ENCODE data around the gene NAALADL1.
"Not testable (repeated sequence)": the region's sequence is repeated elsewhere in the genome, so short reads cannot be mapped to it uniquely, and the experiment has no call there.

The NAALADL1 gene

DNA sequence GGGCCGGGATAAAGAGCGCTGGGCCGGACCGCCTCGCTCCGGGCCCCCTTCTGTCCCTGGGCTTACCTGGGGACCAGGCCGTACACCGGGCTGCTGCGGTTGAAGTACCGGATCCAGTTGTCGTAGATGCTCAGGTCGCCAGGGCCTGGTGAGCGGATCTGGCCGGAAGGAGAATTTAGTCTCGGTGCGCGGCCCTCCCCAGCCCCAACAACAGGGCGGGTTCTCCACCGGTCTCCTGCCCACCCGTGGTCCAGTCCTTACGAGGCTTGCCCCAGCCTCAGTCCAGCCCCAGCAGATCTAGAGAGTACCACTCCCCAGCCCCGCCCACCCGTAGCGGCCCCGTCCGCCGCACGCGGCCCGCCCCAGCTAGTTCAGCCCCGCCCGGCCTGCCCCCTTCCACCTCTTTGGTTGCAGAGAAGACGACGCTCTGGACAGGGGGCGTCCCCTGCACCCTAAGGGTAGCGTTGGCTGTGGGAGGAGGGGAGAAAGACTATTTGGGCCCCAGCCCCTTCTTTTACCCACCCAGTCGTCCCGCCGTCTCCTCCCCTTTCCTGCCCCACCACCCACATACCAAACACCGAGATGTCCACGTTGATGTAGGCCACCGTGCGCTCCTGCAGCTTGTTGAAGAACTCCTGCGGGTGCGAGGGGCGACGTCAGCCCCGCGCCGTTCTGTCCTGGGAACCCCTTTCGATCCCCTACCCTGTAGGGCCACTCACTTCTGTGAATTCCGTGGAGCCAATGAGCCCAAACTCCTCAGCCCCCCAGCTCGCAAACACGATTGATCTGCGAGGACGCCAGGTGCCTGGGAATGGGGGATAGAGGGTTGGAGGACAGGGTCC lies 10.6 kb downstream of the NAALADL1 start:
- DNase-seq (ENCODE audit: low read depth in 2 of 2): no peak

GRCh38 chr11:65045728-65046127 lies 12.6 kb downstream of the NAALADL1 start:
- no peak for DNase-seq (ENCODE audit: low read depth in 2 of 2)

GRCh38 chr11:65045061-65045460 lies 13.3 kb downstream of the NAALADL1 start:
- no peak for DNase-seq (ENCODE audit: low read depth in 2 of 2)

DNA sequence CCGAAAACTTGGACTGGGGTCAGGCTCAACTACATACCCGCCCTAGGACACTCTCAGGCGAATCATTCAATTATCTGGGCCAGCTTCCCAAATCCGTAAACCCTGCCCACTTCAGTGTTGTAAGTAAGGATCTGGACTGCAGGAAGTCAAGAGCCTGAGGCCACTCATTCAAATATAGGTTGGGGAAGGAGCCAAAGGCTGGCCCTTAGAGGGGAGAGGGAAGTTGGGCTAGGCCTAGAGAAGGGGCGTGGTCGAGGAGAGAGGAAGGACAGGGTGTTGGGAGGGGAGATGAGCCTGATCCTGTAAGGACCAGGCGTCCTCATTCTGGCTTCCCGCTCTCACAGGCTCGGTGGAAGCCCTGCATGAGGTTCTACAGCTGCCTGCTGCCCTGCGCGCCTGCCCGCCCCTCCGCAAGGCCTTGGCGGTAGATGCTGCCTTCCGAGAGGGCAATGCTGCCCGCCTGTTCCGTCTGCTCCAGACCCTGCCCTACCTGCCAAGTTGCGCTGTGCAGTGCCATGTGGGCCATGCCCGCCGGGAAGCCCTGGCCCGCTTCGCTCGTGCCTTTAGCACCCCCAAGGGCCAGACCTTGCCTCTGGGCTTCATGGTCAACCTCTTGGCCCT lies 14.4 kb downstream of the NAALADL1 start:
- no peak for DNase-seq (ENCODE audit: low read depth in 2 of 2)

DNA sequence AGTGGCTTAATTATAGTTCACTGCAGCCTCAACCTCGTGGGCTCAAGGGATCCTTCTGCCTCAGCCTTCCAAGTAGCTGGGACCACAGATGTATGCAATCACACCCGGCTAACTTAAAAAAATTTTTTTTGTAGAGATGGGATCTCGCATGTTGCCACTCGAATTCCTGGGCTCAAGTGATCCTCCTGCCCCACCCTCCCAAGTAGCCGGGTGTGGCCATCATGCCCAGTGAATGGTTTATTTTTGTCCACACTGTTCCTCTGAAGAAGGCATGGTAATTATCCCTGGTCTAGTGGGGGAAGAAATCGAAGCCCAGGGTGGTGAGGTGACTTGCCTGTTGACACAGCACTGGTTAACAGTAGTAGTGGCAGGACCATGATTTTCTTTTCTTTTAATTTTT lies 15.5 kb downstream of the NAALADL1 start:
- DNase-seq (ENCODE audit: low read depth in 2 of 2): no peak

- peak; percentile 62 to 71 for DNase-seq (ENCODE audit: low read depth in 2 of 2)
Measured at GRCh38 chr11:65040847-65041622, 17.3 kb downstream of the NAALADL1 start, which contains the start of gene SAC3D1. TSS of gene SAC3D1 (plus strand) at chr11:65041210. CDS start at chr11:65041293, 83 bp downstream.

- DNase-seq (ENCODE audit: low read depth in 2 of 2): no peak
Measured at GRCh38 chr11:65040520-65040846, 17.9 kb downstream of the NAALADL1 start.

GRCh38 chr11:65036931-65037330 lies 21.4 kb downstream of the NAALADL1 start:
- DNase-seq (ENCODE audit: low read depth in 2 of 2): no peak

GRCh38 chr11:65035579-65035978 lies 22.8 kb downstream of the NAALADL1 start:
- no peak for DNase-seq (ENCODE audit: low read depth in 2 of 2)

GRCh38 chr11:65034423-65034822 lies 23.9 kb downstream of the NAALADL1 start:
- DNase-seq (ENCODE audit: low read depth in 2 of 2): no peak

DNA sequence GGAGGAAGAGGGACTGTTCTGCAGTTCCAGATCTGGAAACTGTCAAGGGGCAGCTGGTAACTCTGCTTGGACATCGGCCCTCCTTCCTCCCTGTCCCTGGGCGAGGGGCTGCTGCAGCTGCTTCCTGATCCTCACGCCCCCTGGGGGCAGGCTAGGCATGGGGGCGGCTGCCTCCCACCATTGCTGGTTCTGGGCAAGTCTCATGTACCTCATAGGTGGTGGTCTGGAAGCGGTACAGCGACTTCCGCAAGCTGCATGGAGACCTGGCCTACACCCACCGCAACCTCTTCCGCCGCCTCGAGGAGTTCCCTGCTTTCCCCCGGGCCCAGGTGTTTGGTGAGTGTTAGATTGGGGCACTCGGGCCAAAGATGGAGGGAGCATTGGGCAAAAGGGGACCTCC lies 26.1 kb downstream of the NAALADL1 start:
- DNase-seq (ENCODE audit: low read depth in 2 of 2): no peak

DNA sequence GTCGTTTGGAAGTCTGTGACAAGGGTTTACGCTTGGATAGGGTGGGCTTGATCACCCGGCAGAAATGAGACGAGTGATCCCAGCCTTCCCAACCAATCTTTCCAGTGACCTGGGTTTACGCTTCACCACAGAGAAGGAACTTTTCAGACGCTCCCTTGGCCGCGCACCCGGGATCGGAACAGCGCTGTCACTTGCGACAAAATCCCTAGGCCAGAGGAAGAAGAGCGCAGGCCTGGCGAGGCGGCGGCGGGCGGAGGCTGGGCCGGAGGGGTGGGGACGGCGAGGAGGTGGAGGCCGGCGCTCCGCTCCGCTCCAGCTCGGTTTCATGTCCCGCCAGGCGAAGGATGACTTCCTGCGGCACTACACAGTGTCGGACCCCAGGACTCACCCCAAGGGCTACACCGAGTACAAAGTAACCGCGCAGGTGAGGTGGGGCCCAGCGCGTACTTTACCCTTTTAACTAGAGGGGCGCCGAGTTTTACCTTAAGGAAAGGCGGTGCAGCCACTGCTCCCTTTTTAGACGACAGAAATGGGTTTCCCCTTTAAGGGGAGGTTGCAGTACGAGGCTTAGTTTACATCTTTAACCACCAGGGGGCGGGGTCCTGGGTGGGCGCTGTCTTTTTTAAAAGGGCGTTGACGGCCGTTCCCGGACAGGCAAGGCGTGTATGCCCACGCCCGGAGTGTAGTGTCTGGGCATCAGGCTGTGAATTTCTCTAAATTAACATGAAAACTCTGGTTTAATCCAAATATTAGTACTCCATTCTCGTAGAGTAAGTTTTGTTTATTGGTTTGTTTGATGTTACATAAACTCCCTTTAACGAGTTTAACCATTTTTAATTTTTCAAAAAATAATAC lies 30.9 kb downstream of the NAALADL1 start, which contains the start of gene SNX15:
TSS of gene SNX15 (plus strand) at position 227 of the 855 bp plus-strand sequence. CDS start at position 326, 99 bp downstream.
- DNase-seq (ENCODE audit: low read depth in 2 of 2): peak; percentile 73 to 82

GRCh38 chr11:65026810-65027209 lies 31.5 kb downstream of the NAALADL1 start:
- DNase-seq (ENCODE audit: low read depth in 2 of 2): no peak

DNA sequence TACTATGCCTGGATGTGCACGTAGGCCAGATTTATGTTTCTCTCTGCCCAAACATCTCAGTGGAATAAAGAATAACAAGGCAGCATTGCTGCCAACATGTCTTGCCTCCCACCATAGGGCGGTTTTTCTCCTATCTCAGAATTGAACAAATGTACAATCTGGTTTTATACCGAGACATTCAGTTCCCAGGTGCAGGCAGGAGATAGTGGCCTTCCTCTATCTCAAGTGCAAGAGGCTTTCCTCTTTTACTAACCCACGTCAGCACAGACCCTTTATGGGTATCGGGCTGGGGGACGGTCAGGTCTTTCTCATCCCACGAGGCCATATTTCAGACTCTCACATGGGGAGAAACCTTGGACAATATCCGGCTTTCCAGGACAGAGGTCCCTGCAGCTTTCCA lies 34.9 kb downstream of the NAALADL1 start:
- not testable (repeated sequence) for DNase-seq (ENCODE audit: low read depth in 2 of 2)

DNA sequence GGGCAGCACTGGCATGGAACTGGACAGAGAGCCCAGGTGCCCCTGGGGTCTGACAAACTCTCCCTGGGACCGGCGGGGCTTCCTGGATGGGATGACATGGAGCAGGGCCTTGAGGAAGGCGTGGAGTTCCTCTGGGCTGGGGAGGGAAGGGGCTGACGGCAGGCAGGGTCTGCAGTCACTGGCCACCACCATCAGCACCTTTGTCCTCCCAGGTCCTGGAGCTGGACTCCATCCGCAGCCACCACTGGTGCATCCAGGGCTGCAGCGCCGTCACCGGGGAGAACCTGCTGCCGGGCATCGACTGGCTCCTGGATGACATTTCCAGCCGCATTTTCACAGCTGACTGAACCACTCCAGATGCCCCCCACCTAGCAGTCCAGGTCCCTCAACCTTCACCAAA lies 36.8 kb downstream of the NAALADL1 start:
- DNase-seq (ENCODE audit: low read depth in 2 of 2): no peak

DNA sequence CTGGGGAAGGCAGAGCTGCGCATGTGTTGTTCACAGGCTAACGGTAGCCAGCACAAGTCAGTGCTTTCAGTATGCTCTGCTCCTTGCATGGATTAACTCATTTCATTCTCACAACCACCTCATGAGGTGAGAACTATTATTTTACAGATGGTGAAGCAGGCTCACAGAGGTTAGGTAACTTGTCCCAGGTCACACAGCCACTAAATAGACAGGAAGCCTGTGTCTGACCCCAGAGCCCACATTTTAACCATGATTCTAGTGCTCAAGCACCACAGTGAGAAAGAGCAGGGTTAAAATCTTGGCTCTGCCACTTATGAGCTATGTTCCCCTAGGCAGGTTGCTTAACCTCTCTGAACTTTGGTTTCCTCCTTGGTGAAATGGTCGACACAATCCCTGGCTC lies 37.4 kb downstream of the NAALADL1 start:
- DNase-seq (ENCODE audit: low read depth in 2 of 2): no peak

DNA sequence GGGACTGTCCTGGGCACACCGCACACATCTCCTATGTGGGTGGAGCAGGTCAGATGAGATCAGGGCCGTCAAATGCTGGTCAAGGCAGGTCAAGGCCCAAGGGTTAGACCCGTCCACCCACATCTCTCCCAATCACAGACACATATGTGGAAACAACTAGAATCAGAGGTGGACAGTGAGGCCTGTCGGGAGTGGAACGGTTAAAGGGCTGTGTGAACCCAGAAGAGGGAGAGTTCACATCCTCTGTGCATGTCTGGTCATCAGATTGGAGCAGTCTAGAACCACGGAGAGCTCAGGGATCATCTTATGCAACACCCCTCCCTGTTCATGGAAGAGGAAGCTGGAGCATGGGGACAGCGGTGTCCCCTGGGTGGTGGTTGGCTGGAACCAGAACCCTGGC lies 38.5 kb downstream of the NAALADL1 start:
- DNase-seq (ENCODE audit: low read depth in 2 of 2): no peak

DNA sequence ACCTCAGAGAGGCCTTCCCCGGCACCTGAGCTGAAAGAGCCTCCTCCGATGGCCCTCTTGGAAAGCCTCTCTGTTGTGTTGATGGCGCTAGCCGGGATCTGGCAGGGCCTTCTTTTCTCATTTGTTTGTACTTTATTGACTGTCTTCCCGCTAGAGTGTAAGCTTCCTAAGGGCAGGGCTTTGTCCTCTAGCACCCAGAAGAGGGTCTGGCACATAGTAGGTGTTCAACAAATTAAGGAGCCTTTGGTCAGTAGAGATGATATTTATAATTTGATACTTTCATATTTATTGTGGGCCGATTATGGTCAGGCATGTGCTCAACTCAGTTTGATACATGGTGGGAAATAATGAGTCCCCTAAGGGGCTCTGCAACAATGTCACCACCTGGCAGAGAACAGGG lies 40.4 kb downstream of the NAALADL1 start:
- DNase-seq (ENCODE audit: low read depth in 2 of 2): no peak

GRCh38 chr11:65016705-65017104 lies 41.6 kb downstream of the NAALADL1 start:
- DNase-seq (ENCODE audit: low read depth in 2 of 2): no peak

- DNase-seq (ENCODE audit: low read depth in 2 of 2): no peak
Measured at GRCh38 chr11:65014726-65015227, 43.6 kb downstream of the NAALADL1 start.
